AG04449 (cell line): ENCODE measurements around the gene ZNF521.

Source experiments
- CTCF ChIA-PET: fragments of 350-600 bp; formaldehyde crosslinking; extraction: SDS; loops from one replicate; lab custom pipeline; 2021; ENCODE audit warnings: antibody characterized with exemption; lab: Yijun Ruan, JAX
- POLR2A ChIA-PET: fragments of 400-600, 350-600 bp; formaldehyde crosslinking; extraction: SDS; loops from one replicate; lab custom pipeline; 2020; ENCODE audit warnings: antibody characterized with exemption, inconsistent platforms; lab: Yijun Ruan, JAX
- DNase-seq: peaks from one replicate; pipeline ENCODE4 v3.0.0-alpha.2; 2010; ENCODE audit warnings: low read depth, low spot score
- H3K4me3 ChIP-seq: 2 replicates; pipeline ENCODE4 v1.5.1; 2011; ENCODE audit warnings: low read depth, mild to moderate bottlenecking, control low read depth, low read length
- TF ChIP-seq, protein P1 (sequence below): IDR thresholded peaks from one replicate; pipeline ENCODE4 v1.5.1; 2011; ENCODE audit warnings: mild to moderate bottlenecking, moderate library complexity, low read length, control low read depth, inconsistent platforms; ENCODE audit not compliant: insufficient read depth; ENCODE audit errors: missing control alignments

ZNF521 gene

GRCh38 chr18:25244924-25245698 is 106.9 kb downstream of the ZNF521 start:
- DNase-seq = no peak
- POLR2A ChIA-PET = no interaction called here
- H3K4me3 ChIP-seq = no peak overlapping the region
- CTCF ChIA-PET = interaction anchor here (0.7 kb wide), 1 partner anchor 35 kb away, joined by 3 read pairs; no protein-coding TSS in a partner anchor
- TF ChIP-seq, protein P1, sequence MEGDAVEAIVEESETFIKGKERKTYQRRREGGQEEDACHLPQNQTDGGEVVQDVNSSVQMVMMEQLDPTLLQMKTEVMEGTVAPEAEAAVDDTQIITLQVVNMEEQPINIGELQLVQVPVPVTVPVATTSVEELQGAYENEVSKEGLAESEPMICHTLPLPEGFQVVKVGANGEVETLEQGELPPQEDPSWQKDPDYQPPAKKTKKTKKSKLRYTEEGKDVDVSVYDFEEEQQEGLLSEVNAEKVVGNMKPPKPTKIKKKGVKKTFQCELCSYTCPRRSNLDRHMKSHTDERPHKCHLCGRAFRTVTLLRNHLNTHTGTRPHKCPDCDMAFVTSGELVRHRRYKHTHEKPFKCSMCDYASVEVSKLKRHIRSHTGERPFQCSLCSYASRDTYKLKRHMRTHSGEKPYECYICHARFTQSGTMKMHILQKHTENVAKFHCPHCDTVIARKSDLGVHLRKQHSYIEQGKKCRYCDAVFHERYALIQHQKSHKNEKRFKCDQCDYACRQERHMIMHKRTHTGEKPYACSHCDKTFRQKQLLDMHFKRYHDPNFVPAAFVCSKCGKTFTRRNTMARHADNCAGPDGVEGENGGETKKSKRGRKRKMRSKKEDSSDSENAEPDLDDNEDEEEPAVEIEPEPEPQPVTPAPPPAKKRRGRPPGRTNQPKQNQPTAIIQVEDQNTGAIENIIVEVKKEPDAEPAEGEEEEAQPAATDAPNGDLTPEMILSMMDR = no peak

DNA sequence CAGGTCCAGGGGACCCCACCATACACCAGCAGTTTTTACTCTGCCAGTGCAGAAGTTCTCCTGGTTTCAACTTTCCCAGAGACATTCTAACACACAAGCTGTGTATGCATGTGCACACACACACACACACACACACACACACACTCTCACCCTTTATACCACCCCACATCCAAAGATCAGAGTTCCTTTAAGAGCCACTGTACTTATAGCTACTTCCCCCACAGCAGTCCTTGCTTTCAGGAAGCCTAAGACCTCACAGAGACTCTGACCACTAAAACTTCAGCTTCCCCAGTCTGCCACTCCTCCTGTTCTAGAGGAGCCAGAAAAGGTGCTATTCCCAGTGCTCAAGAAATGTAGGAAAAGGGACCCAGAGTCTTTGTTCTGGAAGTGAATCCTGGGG is 107.8 kb downstream of the ZNF521 start:
- no peak overlapping the region for H3K4me3 ChIP-seq
- DNase-seq = no peak
- POLR2A ChIA-PET = no interaction called here
- CTCF ChIA-PET = no interaction called here
- TF ChIP-seq, protein P1 = no peak

DNA sequence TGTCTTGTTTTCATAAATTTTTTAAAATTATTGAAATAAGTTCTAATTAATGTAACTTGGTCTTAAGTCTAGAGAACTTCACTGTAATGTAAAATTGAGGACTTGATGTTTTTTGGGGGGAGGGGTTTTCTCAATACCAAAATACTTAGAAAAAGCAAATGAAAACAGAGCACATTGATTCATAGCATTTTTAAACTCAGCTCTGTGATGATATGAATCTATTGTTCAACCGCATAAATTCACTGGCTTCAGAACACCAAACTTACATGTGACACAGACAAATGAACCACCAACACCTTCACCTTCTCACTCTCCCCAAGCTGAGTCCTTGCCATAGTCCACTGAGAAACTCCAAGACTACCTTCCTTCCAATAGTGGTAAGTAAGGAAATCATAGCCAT is 108.2 kb downstream of the ZNF521 start:
- POLR2A ChIA-PET = no interaction called here
- H3K4me3 ChIP-seq = no peak overlapping the region
- no peak for DNase-seq
- CTCF ChIA-PET = no interaction called here
- TF ChIP-seq, protein P1 = no peak

DNA sequence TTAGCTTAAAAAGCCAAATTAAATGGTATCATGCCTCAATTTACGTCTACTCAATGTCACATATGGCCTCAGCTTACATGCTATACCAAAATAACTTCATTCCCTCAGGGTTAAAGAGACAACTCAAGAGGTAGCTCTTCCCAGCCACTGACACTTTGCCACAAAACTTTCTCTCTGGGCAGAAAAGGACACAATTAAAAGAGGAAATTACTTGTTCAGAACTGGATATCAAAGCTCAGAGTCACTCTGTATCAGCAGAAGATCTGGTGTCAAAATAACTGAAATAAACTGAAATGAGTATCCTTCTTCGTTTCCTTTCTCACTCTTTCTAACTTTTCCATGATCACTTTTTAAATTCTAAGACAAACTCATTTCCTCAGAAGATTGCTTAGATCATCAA is 108.7 kb downstream of the ZNF521 start:
- TF ChIP-seq, protein P1 = no peak
- no peak overlapping the region for H3K4me3 ChIP-seq
- CTCF ChIA-PET = no interaction called here
- POLR2A ChIA-PET = no interaction called here
- DNase-seq = no peak

DNA sequence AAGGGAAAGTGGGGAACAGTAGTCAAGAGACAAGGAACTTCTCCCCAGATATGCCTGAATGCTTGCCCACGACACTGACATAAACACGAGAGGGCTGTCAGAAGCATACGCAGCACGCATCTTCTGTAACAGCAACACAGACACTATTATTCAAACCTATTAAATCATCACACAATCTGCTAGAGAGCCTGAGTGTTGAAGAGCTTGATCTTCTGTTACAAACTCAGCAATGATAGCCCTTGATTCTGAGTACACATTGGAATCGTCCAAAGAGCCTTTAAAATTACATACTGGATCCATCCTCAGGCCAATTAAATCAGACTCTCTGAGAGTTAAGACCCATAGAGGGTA is 111.6 kb downstream of the ZNF521 start:
- CTCF ChIA-PET = no interaction called here
- DNase-seq = no peak
- TF ChIP-seq, protein P1 = no peak
- POLR2A ChIA-PET = no interaction called here
- no peak overlapping the region for H3K4me3 ChIP-seq

GRCh38 chr18:25239581-25240419 is 112.2 kb downstream of the ZNF521 start:
- CTCF ChIA-PET = interaction anchor here (1.0 kb wide), 1 partner anchor 19 kb away, joined by 3 read pairs; no protein-coding TSS in a partner anchor
- POLR2A ChIA-PET = interaction anchor here (0.6 kb wide), 1 partner anchor 324 kb away, joined by 3 read pairs; no protein-coding TSS in a partner anchor
- TF ChIP-seq, protein P1 = no peak
- H3K4me3 ChIP-seq = no peak overlapping the region
- no peak for DNase-seq
